HepG2 (cell line): ENCODE results near the gene UNC93A. TPM values are rescaled to one million over a fixed set of nuclear protein-coding genes. Genes with fewer than 3 reads are reported as not detected.

Experiments used
- AHDC1 ChIP-seq: sonication (generic); formaldehyde crosslinking; IDR thresholded peaks from 2 replicates; pipeline ENCODE4 v1.5.1; 2020; ENCODE audit warnings: mild to moderate bottlenecking, missing genetic modification reagents, borderline replicate concordance
- HNF1A ChIP-seq, 2 experiments: sonication (generic) in 1 of 2; formaldehyde crosslinking in 1 of 2; IDR thresholded peaks; 2 replicates each; pipeline versions ENCODE4 v1.4.0 to v1.6.1; 2016 to 2020; ENCODE audit warnings: borderline replicate concordance in 1 of 2, low read depth in 1 of 2, mild to moderate bottlenecking in 1 of 2, missing genetic modification reagents in 1 of 2
- NR1H2 ChIP-seq: sonication (generic); formaldehyde crosslinking; IDR thresholded peaks from 2 replicates; pipeline ENCODE4 v1.8.1; 2022; ENCODE audit warnings: low read depth, missing genetic modification reagents, borderline replicate concordance
- PHF20 ChIP-seq: sonication (generic); formaldehyde crosslinking; IDR thresholded peaks from 2 replicates; pipeline ENCODE4 v1.5.0; 2020; ENCODE audit warnings: mild to moderate bottlenecking, missing genetic modification reagents
- PRDM4 ChIP-seq: sonication (generic); formaldehyde crosslinking; IDR thresholded peaks from 2 replicates; pipeline ENCODE4 v1.9.0; 2021; ENCODE audit warnings: missing genetic modification reagents, borderline replicate concordance
- TBX2 ChIP-seq: sonication (generic); formaldehyde crosslinking; IDR thresholded peaks from 2 replicates; pipeline ENCODE4 v1.5.0; 2020; ENCODE audit warnings: missing genetic modification reagents, mild to moderate bottlenecking, borderline replicate concordance
- ZBTB49 ChIP-seq: sonication (generic); formaldehyde crosslinking; IDR thresholded peaks from 2 replicates; pipeline ENCODE4 v1.4.0; 2020; ENCODE audit warnings: missing genetic modification reagents, borderline replicate concordance
- ZNF124 ChIP-seq: sonication (generic); formaldehyde crosslinking; IDR thresholded peaks from 2 replicates; pipeline ENCODE4 v1.4.0; 2020; ENCODE audit warnings: missing genetic modification reagents
- ZNF3 ChIP-seq: IDR thresholded peaks from 2 replicates; pipeline ENCODE4 v1.7.0; 2017; ENCODE audit warnings: inconsistent platforms
- ZNF446 ChIP-seq: sonication (generic); formaldehyde crosslinking; IDR thresholded peaks from 2 replicates; pipeline ENCODE4 v1.5.0; 2020; ENCODE audit warnings: mild to moderate bottlenecking, missing genetic modification reagents
- ZNF614 ChIP-seq: IDR thresholded peaks from 2 replicates; pipeline ENCODE4 v1.6.1; 2018; ENCODE audit warnings: missing biosample characterization, missing genetic modification reagents, inconsistent platforms, borderline replicate concordance
- ZNF775 ChIP-seq: sonication (generic); formaldehyde crosslinking; IDR thresholded peaks from 2 replicates; pipeline ENCODE4 v1.4.0; 2020; ENCODE audit warnings: missing genetic modification reagents, mild to moderate bottlenecking, moderate library complexity, borderline replicate concordance
- polyA plus RNA-seq, 8 experiments: library from polyadenylated mRNA; depleted of rRNA in 3 of 8; stranded (reverse) in 7 of 8; unstranded in 1 of 8; fragments of >200 nt; fragmentation: Illumina TruSeq in 4 of 8; extraction: Trizol in 4 of 8; gene quantifications; 2 replicates each; pipeline versions ENCODE4 v1.2.1 to v1.2.3, GENCODE V29; 2011 to 2016; ENCODE audit warnings: low read depth in 4 of 8, missing spikeins in 1 of 8, mixed read lengths in 1 of 8; ENCODE audit not compliant: insufficient read depth in 1 of 8
- total RNA-seq, 5 experiments: library from RNA; depleted of rRNA; stranded (reverse); fragments of >200 nt; fragmentation: Illumina TruSeq; extraction: Trizol; gene quantifications; 2 replicates each; pipeline ENCODE4 v1.2.3, GENCODE V29; 2016; ENCODE audit warnings: low read depth in 1 of 5

The UNC93A gene
- total and polyA plus RNA-seq, 2 of the 13 experiments (the other 11 are each of a cell fraction or from before 2014, with no cell fraction given): 11.0 to 42.7 TPM

GRCh38 chr6:167290786-167291622 is at the start of gene UNC93A (continued):
- TF ChIP-seq AHDC1 (CRISPR knock-in tag) (peak; percentile 44; the same call in 1 of the 2 replicates), ZNF775 (CRISPR knock-in tag) (no peak), PHF20 (CRISPR knock-in tag) (no peak), ZBTB49 (no peak), PRDM4 (CRISPR knock-in tag) (no peak), ZNF124 (CRISPR knock-in tag) (no peak), TBX2 (peak; percentile 80), ZNF446 (CRISPR knock-in tag) (no peak), HNF1A (IDR thresholded peaks at IDR 0.05; ENCODE audit: low read depth) (peak; percentile 87), HNF1A (CRISPR knock-in tag; IDR thresholded peaks at IDR 0.05; ENCODE audit: borderline replicate concordance) (peak; percentile 76; the same call in 1 of the 2 replicates), NR1H2 (CRISPR knock-in tag) (no peak), ZNF614 (CRISPR knock-in tag) (no peak), ZNF3 (CRISPR knock-in tag) (no peak)
